Measurements from ENCODE around the gene CLEC10A.
"Not testable (repeated sequence)": the region's sequence is repeated elsewhere in the genome, so short reads cannot be mapped to it uniquely, and the experiment has no call there.

The CLEC10A gene

GRCh38 chr17:7108560-7108925, 28.5 kb upstream of the CLEC10A start:
- DNase-seq (ENCODE audit: low spot score): no peak

GRCh38 chr17:7107795-7108559, 27.9 kb upstream of the CLEC10A start:
- DNase-seq (ENCODE audit: low spot score): no peak

- DNase-seq (ENCODE audit: low spot score): no peak
These were observed 27.1 kb upstream of the CLEC10A start for GRCh38 chr17:7107012-7107754.

- no peak for DNase-seq (ENCODE audit: low spot score)
These were observed 22.4 kb upstream of the CLEC10A start for GRCh38 chr17:7102421-7102820.

GRCh38 chr17:7101531-7101930, 21.5 kb upstream of the CLEC10A start:
- no peak for DNase-seq (ENCODE audit: low spot score)

GRCh38 chr17:7100641-7101379, 20.8 kb upstream of the CLEC10A start:
- DNase-seq (ENCODE audit: low spot score): not testable (repeated sequence)

- DNase-seq (ENCODE audit: low spot score): no peak
These were observed 18.9 kb upstream of the CLEC10A start for GRCh38 chr17:7098802-7099459.

- DNase-seq (ENCODE audit: low spot score): no peak
These were observed 17.9 kb upstream of the CLEC10A start for GRCh38 chr17:7097940-7098339.

GRCh38 chr17:7095625-7096024, 15.6 kb upstream of the CLEC10A start:
- DNase-seq (ENCODE audit: low spot score): no peak

- DNase-seq (ENCODE audit: low spot score): no peak
These were observed 14.6 kb upstream of the CLEC10A start for GRCh38 chr17:7094652-7095019.

- not testable (repeated sequence) for DNase-seq (ENCODE audit: low spot score)
These were observed 11.4 kb upstream of the CLEC10A start for GRCh38 chr17:7091311-7092005.

- DNase-seq (ENCODE audit: low spot score): not testable (repeated sequence)
These were observed 9.5 kb upstream of the CLEC10A start for GRCh38 chr17:7089570-7089969.

- not testable (repeated sequence) for DNase-seq (ENCODE audit: low spot score)
These were observed 8.4 kb upstream of the CLEC10A start for GRCh38 chr17:7088442-7088841.

GRCh38 chr17:7084088-7084487, 4.0 kb upstream of the CLEC10A start:
- no peak for DNase-seq (ENCODE audit: low spot score)

GRCh38 chr17:7083592-7083991, 3.5 kb upstream of the CLEC10A start:
- no peak for DNase-seq (ENCODE audit: low spot score)

- no peak for DNase-seq (ENCODE audit: low spot score)
These were observed 1.5 kb upstream of the CLEC10A start for GRCh38 chr17:7081341-7082062.

- no peak for DNase-seq (ENCODE audit: low spot score)
These were observed 498 bp upstream of the CLEC10A start for GRCh38 chr17:7080456-7081041.

- DNase-seq (ENCODE audit: low spot score): no peak
These were observed 1.3 kb downstream of the CLEC10A start for GRCh38 chr17:7078711-7079110.

- no peak for DNase-seq (ENCODE audit: low spot score)
These were observed 2.0 kb downstream of the CLEC10A start for GRCh38 chr17:7077911-7078546.

GRCh38 chr17:7074931-7075330, 5.1 kb downstream of the CLEC10A start:
- no peak for DNase-seq (ENCODE audit: low spot score)

All from D341Med (cell line).